ENCODE results near the gene CRYGA. TPM values are rescaled to one million over a fixed set of nuclear protein-coding genes. Genes with fewer than 3 reads are reported as not detected.
"Not testable (repeated sequence)": the region's sequence is repeated elsewhere in the genome, so short reads cannot be mapped to it uniquely, and the experiment has no call there.

Gene CRYGA
- polyA plus RNA-seq, 4 donors = not detected

DNA sequence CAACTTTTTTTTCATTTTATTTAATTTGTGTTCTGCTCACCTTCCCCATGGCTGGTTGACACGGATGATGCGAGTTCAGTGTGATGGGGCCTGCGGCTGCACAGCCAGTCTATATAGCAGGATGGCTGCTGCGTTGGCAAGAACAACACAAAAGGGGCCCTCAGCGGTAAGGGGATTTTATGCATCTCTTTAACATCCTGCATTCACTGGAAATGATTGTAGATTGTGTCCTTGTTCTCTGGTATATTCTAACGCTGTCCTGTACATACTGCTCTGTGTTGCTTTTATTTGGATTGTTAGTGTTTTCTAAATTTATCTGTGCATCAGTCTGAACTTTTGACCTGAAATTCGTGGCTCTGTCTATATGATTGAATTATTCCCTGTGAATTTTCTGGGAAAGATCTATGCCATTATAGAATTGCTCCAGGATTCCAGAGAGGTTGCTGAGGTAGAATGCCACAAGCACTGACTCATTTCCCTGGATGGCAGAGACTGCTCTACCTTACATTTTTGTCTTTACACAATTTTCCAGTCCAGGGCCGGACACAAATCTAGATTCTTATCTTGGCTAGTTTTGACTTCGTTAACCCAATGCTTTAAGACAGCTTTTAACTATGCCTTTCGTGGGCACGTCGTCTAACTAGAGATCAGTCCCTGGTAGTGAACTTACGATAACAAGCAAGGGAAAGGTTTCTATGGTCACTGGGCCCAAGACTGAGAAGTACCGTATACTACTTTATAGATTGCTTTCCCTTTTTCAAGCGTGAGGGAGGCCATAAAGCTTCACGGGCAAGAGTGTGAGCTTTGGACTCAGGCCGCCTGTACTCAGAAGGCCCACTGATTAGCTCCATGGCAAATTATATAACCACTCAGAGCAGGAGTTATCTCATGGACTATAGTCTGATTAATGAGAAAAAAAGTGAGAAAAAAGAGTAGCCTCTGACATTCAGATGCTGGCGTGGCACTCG, 33.4 kb downstream of the CRYGA start, which contains the start of gene CRYGC:
Gene CRYGC (minus strand): TSS at position 85 of the 968 bp plus-strand sequence. CDS start 36 bp downstream, at position 49.
- no peak for DNase-seq (ENCODE audit: low read depth in 4 of 4, low spot score in 3 of 4)

DNA sequence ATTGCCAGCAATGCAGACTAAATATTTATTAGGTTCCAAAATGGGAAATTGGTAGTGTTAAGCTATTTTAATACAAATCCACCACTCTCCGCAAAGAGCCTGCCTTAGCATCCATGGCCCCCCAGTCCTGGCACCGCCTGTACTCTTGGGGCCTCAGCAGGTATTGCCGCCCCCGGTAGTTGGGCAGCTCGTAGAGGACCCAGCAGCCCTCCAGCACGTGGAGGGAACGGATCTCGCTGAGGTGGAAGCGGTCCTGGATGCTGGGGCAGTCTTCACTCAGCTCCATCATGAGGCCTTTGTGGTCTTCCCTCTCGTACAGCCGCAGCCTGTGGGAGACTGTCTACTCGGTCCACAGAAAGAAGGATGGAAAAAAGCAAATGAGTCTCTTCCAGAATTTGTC, 35.3 kb downstream of the CRYGA start:
- no peak for DNase-seq (ENCODE audit: low read depth in 4 of 4, low spot score in 3 of 4)

GRCh38 chr2:208127090-208127489, 36.3 kb downstream of the CRYGA start:
- DNase-seq (ENCODE audit: low read depth in 4 of 4, low spot score in 3 of 4) = no peak

DNA sequence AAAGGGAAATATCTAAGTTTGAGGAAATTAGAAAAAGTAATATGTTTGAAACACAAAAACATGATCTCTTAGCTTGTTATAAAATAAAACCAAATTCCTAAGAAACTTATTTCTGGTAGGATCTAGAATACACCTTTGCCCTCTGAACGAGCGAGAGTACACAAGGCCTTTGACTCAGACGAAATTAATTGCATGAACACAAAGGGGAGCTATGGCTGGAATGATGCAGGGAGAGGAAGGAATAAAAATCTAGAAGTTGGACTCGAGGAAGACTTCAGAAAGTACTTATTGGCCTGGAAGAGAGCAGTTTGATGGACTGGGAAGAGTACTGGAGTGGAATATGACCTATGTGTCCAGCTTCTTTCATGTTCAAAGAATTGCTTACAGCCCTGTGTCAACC, 38.1 kb downstream of the CRYGA start:
- no peak for DNase-seq (ENCODE audit: low read depth in 4 of 4, low spot score in 3 of 4)

- not testable (repeated sequence) for DNase-seq (ENCODE audit: low read depth in 4 of 4, low spot score in 3 of 4)
Measured at GRCh38 chr2:208124013-208124715, 39.2 kb downstream of the CRYGA start, which contains the start of gene CRYGD. Gene CRYGD, minus strand, starts transcription at chr2:208124524. Its CDS starts 51 bp downstream, at chr2:208124473.

DNA sequence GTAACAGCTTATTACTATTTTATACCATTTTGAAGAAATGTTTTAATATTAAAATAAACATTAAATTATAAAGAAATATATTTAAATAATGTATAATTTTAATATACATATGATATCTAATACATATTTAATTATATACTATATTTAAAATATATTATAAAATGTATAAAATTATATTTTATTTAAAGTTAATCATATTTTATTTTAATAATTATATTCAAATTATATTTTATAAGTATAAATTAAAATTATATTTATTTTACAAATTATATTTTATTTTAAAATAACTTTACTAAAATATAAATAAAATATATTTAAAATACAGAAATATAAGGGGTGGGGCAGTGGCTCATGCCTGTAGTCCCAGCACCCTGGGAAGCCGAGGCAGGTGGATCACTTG, 41.1 kb downstream of the CRYGA start:
- DNase-seq (ENCODE audit: low read depth in 4 of 4, low spot score in 3 of 4) = no peak

- no peak for DNase-seq (ENCODE audit: low read depth in 4 of 4, low spot score in 3 of 4)
Measured at GRCh38 chr2:208118918-208119317, 44.5 kb downstream of the CRYGA start.

DNA sequence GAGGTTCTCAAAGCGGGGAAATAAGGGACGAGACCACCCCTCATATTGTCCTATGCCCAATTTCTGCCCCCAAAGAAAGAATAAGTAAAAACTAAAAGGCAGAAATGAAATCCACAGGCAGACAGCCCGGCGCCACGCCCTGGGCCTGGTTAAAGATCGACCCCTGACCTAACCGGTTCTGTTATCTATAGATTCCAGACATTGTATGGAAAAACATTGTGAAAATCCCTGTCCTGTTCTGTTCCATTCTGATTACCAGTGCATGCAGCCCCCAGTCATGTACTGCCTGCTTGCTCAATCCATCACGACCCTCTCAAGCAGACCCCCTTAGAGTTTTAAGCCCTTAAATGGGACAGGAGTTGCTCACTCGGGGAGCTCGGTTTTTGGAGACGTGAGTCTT, 46.0 kb downstream of the CRYGA start:
- DNase-seq (ENCODE audit: low read depth in 4 of 4, low spot score in 3 of 4) = not testable (repeated sequence)

GRCh38 chr2:208112969-208113368, 50.4 kb downstream of the CRYGA start:
- no peak for DNase-seq (ENCODE audit: low read depth in 4 of 4, low spot score in 3 of 4)

GRCh38 chr2:208112273-208112745, 51.1 kb downstream of the CRYGA start:
- not testable (repeated sequence) for DNase-seq (ENCODE audit: low read depth in 4 of 4, low spot score in 3 of 4)

Other genes with a start within 250 kb of the CRYGA start
- gene PLEKHM3, start 138.1 kb downstream of the CRYGA start, polyA plus RNA-seq (ENCODE audit: insufficient read length in 4 of 4) = 10 to 100 TPM; 13.7 to 16.0 (median 14.3) TPM
- not detected for gene CRYGD, start 39.1 kb downstream of the CRYGA start, polyA plus RNA-seq (ENCODE audit: insufficient read length in 4 of 4)
- gene CRYGC, start 33.8 kb downstream of the CRYGA start, polyA plus RNA-seq (ENCODE audit: insufficient read length in 4 of 4) = not detected
- gene CRYGB, start 17.4 kb downstream of the CRYGA start, polyA plus RNA-seq (ENCODE audit: insufficient read length in 4 of 4) = not detected
- under 1 TPM in 2 of 4 donors, not detected in 2; 0.46 to 0.58 TPM for gene C2orf80, start 26.4 kb upstream of the CRYGA start, polyA plus RNA-seq (ENCODE audit: insufficient read length in 4 of 4)
- gene IDH1, start 91.5 kb upstream of the CRYGA start, polyA plus RNA-seq (ENCODE audit: insufficient read length in 4 of 4) = 100 to 1,000 TPM in 2 of 4 donors, 10 to 100 TPM in 2; 64.4 to 117 (median 100) TPM
- 10 to 100 TPM; 25.1 to 27.7 (median 25.8) TPM for gene PIKFYVE, start 102.7 kb upstream of the CRYGA start, polyA plus RNA-seq (ENCODE audit: insufficient read length in 4 of 4)
- gene PTH2R, start 243.2 kb upstream of the CRYGA start, polyA plus RNA-seq (ENCODE audit: insufficient read length in 4 of 4) = 10 to 100 TPM in 3 of 4 donors, 1 to 10 TPM in 1; 2.0 to 45.0 (median 40.5) TPM

Measured in left renal pelvis (tissue), 4 donors.